ENCODE data around the gene IFNGR2. TPM values are rescaled to one million over a fixed set of nuclear protein-coding genes. Genes with fewer than 3 reads are reported as not detected.

IFNGR2 gene
- polyA plus RNA-seq, 2 of the 4 experiments (the other 2 are of a cell fraction): 24.2 to 47.2 TPM

GRCh38 chr21:33355996-33356395, 47.2 kb upstream of the IFNGR2 start (continued):
- TF ChIP-seq BCL3 (IDR thresholded peaks at IDR 0.05) (no peak), EHF (CRISPR knock-in tag; IDR thresholded peaks at IDR 0.05) (no peak), CHD2 (IDR thresholded peaks at IDR 0.05; ENCODE audit: low read length, partially characterized antibody) (no peak), ZSCAN20 (CRISPR knock-in tag; IDR thresholded peaks at IDR 0.05) (no peak)

DNA sequence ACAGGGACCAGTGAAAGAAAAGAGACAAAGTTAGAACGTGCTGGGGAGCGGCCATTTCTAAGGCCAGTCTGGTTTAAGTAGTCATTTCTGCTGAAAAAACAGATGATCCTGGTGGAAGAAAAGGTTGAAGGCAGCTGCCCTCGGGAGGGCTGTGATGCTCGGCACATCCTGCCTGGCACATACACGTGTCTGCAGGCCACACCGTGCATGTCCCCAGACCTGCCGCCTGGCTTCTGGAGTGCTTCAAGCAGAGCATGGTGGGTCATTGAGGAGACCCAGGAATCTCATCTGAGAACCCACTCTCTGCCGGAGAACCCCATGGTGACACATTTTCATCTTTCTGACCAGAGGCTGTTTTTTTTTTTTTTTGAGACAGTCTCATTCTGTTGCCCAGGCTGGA, 46.0 kb upstream of the IFNGR2 start:
- TF ChIP-seq BCL3 (IDR thresholded peaks at IDR 0.05) (no peak), ZSCAN20 (CRISPR knock-in tag; IDR thresholded peaks at IDR 0.05) (no peak), RFX5 (IDR thresholded peaks at IDR 0.05) (no peak), JUNB (IDR thresholded peaks at IDR 0.05) (no peak), RCOR1 (IDR thresholded peaks at IDR 0.05; ENCODE audit: low read depth, low read length) (no peak), RARB (CRISPR knock-in tag; IDR thresholded peaks at IDR 0.05) (no peak), EP300 (IDR thresholded peaks at IDR 0.05) (no peak), CBX8 (IDR thresholded peaks at IDR 0.05) (no peak), USF2 (IDR thresholded peaks at IDR 0.05) (no peak), EHMT2 (IDR thresholded peaks at IDR 0.05; ENCODE audit: low read depth) (no peak), SMC3 (IDR thresholded peaks at IDR 0.05) (no peak), CTCF (IDR thresholded peaks at IDR 0.05) (no peak), HOXB13 (CRISPR knock-in tag; IDR thresholded peaks at IDR 0.05; ENCODE audit: low read depth) (no peak), POLR2AphosphoS2 (conservative IDR thresholded peaks at IDR 0.05; ENCODE audit: low read length) (no peak), HEYL (CRISPR knock-in tag; IDR thresholded peaks at IDR 0.05) (no peak)
- TF ChIP-seq, protein P1, sequence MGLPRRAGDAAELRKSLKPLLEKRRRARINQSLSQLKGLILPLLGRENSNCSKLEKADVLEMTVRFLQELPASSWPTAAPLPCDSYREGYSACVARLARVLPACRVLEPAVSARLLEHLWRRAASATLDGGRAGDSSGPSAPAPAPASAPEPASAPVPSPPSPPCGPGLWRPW (IDR thresholded peaks at IDR 0.05): no peak
- TF ChIP-seq, protein P2, sequence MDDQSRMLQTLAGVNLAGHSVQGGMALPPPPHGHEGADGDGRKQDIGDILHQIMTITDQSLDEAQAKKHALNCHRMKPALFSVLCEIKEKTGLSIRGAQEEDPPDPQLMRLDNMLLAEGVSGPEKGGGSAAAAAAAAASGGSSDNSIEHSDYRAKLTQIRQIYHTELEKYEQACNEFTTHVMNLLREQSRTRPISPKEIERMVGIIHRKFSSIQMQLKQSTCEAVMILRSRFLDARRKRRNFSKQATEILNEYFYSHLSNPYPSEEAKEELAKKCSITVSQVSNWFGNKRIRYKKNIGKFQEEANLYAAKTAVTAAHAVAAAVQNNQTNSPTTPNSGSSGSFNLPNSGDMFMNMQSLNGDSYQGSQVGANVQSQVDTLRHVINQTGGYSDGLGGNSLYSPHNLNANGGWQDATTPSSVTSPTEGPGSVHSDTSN (IDR thresholded peaks at IDR 0.05): no peak
- ATAC-seq: no peak
- Histone ChIP-seq H3K4me3 (no peak overlapping the region), H3K27ac (no peak overlapping the region), H3K4me2 (no peak overlapping the region), H3K9me3 (no peaks in the 10 kb centered on the region), H3K4me1 (peaks cover 13% of the 10 kb centered on the region)
- ChIA-PET CTCF (interaction anchor here (1.8 to 2.2 kb wide), 2 partner anchors 157 to 161 kb away, joined by 3 to 7 read pairs; no protein-coding TSS in a partner anchor), POLR2A (no interaction called here)
- no peak for FAIRE-seq
- no peak for DNase-seq (ENCODE audit: low read depth in 1 of 2, low spot score in 1 of 2)
- 87% methylated on average over 7 of the region's 8 CpGs for WGBS (ENCODE audit: missing lambda C conversion rate)

- Histone ChIP-seq H3K9me3 (no peaks in the 10 kb centered on the region), H3K4me3 (no peak overlapping the region), H3K4me2 (no peak overlapping the region), H3K4me1 (peaks cover 13% of the 10 kb centered on the region), H3K27ac (no peak overlapping the region)
- no peak for DNase-seq (ENCODE audit: low read depth in 1 of 2, low spot score in 1 of 2)
- no peak for FAIRE-seq
- ATAC-seq: no peak
- CTCF ChIA-PET: interaction anchor here (0.7 to 5.3 kb wide), 5 partner anchors 10 to 160 kb away, joined by 3 to 55 read pairs (median 26); no protein-coding TSS in a partner anchor
- POLR2A ChIA-PET: interaction anchor here (1.5 kb wide), 1 partner anchor 34 kb away, joined by 3 read pairs; the partner anchor contains the start of gene IFNAR1
- WGBS (ENCODE audit: missing lambda C conversion rate): 94% methylated on average over 4 of the region's 4 CpGs
- TF ChIP-seq FOSL2 (IDR thresholded peaks at IDR 0.05): no peak
- no peak for TF ChIP-seq FOSL2 (CRISPR knock-in tag; IDR thresholded peaks at IDR 0.05)
- TF ChIP-seq HMGXB4 (CRISPR knock-in tag; IDR thresholded peaks at IDR 0.05; ENCODE audit: borderline replicate concordance): no peak
- TF ChIP-seq TP53 (CRISPR knock-in tag; IDR thresholded peaks at IDR 0.05): no peak
- TF ChIP-seq MYC (IDR thresholded peaks at IDR 0.05; ENCODE audit: borderline replicate concordance, low read length): no peak
- TF ChIP-seq, protein P1 (IDR thresholded peaks at IDR 0.05): no peak
- no peak for TF ChIP-seq ZNF302 (CRISPR knock-in tag; IDR thresholded peaks at IDR 0.05)
- TF ChIP-seq HOXA7 (CRISPR knock-in tag; IDR thresholded peaks at IDR 0.05): no peak
- TF ChIP-seq MAFK (IDR thresholded peaks at IDR 0.05; ENCODE audit: partially characterized antibody): no peak
- no peak for TF ChIP-seq SMC3 (IDR thresholded peaks at IDR 0.05)
These were observed 43.8 kb upstream of the IFNGR2 start for GRCh38 chr21:33359446-33359845.
